ENCODE results near the gene SCN2B. TPM values are rescaled to one million over a fixed set of nuclear protein-coding genes. Genes with fewer than 3 reads are reported as not detected.
A peak's percentile ranks its signal among the peaks of the same experiment; 100 is the strongest.

Gene SCN2B
- total RNA-seq, 1 donor, result not detected

- no peak for TF ChIP-seq CTCF (IDR thresholded peaks at IDR 0.05; ENCODE audit: insufficient read depth, low read depth, low read length)
- no peak for DNase-seq (ENCODE audit: low read depth)
- H3K4me3 ChIP-seq (ENCODE audit: low read depth, low read length), result peak overlapping the region; percentile 49
These were observed 24.4 kb downstream of the SCN2B start for GRCh38 chr11:118152020-118152551.

GRCh38 chr11:118151431-118151830 is 25.0 kb downstream of the SCN2B start:
- no peak for DNase-seq (ENCODE audit: low read depth)
- no peak overlapping the region for H3K4me3 ChIP-seq (ENCODE audit: low read depth, low read length)
- TF ChIP-seq CTCF (IDR thresholded peaks at IDR 0.05; ENCODE audit: insufficient read depth, low read depth, low read length), result no peak

DNA sequence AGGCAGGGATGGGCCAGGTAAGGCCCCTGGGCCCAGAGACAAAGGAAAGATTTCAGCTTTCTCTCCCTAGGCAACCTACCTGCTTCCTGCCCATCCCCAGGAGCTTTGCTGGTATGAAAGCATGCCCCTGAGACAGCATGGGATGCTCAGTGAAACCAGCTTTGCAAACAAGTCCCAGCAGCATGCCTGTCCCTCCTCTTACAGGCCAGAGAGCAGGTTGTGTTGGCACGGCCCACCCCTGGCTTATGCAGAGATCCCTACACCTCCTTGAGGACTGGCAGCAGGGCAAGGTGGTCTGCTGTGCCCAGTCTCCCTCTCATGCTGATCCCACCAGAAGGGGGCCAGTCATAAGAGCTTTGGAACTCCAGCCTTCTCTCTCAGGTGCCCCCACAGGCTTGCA is 26.9 kb downstream of the SCN2B start:
- DNase-seq (ENCODE audit: low read depth), result no peak
- no peak overlapping the region for H3K4me3 ChIP-seq (ENCODE audit: low read depth, low read length)
- no peak for TF ChIP-seq CTCF (IDR thresholded peaks at IDR 0.05; ENCODE audit: insufficient read depth, low read depth, low read length)

GRCh38 chr11:118148856-118149255 is 27.6 kb downstream of the SCN2B start:
- no peak for TF ChIP-seq CTCF (IDR thresholded peaks at IDR 0.05; ENCODE audit: insufficient read depth, low read depth, low read length)
- no peak overlapping the region for H3K4me3 ChIP-seq (ENCODE audit: low read depth, low read length)
- no peak for DNase-seq (ENCODE audit: low read depth)

DNA sequence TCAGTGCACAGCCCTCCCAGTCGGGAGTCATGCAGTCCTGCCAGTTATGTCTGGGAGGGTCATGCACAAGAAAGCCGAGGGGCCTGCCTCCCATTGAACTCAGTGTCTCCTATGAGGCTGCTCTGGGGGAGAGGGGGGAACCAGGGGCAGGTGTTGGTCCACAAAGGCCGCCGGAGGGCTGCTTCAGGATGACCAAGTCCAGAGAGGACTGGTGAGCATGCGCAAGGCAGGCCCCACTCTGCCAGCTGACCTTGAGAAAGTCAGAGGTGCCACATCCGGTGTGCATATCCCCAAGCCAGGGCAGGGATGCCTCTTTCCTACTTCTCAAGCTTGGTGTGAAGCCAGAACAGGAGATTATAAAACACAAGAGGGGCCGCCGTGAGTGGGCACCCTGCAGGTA is 28.2 kb downstream of the SCN2B start:
- H3K4me3 ChIP-seq (ENCODE audit: low read depth, low read length), result no peak overlapping the region
- TF ChIP-seq CTCF (IDR thresholded peaks at IDR 0.05; ENCODE audit: insufficient read depth, low read depth, low read length), result no peak
- no peak for DNase-seq (ENCODE audit: low read depth)

- DNase-seq (ENCODE audit: low read depth), result no peak
- TF ChIP-seq CTCF (IDR thresholded peaks at IDR 0.05; ENCODE audit: insufficient read depth, low read depth, low read length), result no peak
- no peak overlapping the region for H3K4me3 ChIP-seq (ENCODE audit: low read depth, low read length)
These were observed 28.9 kb downstream of the SCN2B start for GRCh38 chr11:118147502-118147901.

DNA sequence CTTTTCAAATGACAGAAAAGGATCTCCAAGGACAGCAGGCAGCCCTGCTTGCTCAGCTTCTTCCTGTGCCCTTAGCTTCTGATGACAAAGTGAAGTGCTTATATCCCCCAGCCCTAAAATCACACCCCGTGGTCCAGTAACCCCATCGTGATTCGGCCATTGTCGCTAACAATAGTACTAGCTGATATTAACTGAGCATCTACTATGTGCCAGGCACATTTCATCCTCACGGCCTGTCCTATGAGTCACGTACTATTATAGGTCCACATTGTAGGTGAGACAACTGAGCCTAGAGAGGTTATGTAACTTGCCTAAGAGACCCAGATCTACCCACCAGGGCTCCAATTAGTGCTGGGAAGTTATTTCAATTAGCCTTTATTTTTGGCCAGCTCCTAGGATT is 29.9 kb downstream of the SCN2B start:
- no peak for DNase-seq (ENCODE audit: low read depth)
- no peak for TF ChIP-seq CTCF (IDR thresholded peaks at IDR 0.05; ENCODE audit: insufficient read depth, low read depth, low read length)
- no peak overlapping the region for H3K4me3 ChIP-seq (ENCODE audit: low read depth, low read length)
